HG03095 (cell line): ENCODE measurements around the gene SAMHD1.
"Not testable (repeated sequence)": the region's sequence is repeated elsewhere in the genome, so short reads cannot be mapped to it uniquely, and the experiment has no call there.

Experiments used
- ATAC-seq: cut with Tn5 transposase; IDR thresholded peaks from one replicate; pipeline ENCODE4 v1.9.1; 2021; ENCODE audit warnings: moderate library complexity; ENCODE audit not compliant: unreplicated experiment

SAMHD1 gene

GRCh38 chr20:36875702-36876472 lies 75.6 kb downstream of the SAMHD1 start, which contains the start of gene TLDC2:
TLDC2 (plus strand) TSS chr20:36876138; CDS start chr20:36876175, 37 bp downstream.
- no peak for ATAC-seq

DNA sequence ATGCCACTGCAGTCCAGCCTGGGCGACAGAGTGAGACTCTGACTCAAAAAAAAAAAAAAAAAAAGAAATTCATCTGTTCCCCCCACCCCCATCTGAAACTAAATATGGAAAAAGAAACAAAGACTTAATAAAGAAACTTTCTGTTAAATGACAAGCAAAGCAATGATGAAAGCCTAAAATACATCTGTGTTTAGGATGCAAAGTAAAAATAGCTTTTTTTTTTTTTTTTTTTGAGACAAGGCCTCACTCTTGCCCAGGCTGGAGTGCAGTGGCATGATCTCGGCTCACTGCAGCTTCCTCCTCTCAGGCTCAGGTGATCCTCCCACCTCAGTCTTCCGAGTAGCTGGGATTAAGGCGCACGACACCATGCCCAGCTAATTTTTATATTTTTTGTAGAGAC lies 76.4 kb downstream of the SAMHD1 start:
- ATAC-seq, result not testable (repeated sequence)

DNA sequence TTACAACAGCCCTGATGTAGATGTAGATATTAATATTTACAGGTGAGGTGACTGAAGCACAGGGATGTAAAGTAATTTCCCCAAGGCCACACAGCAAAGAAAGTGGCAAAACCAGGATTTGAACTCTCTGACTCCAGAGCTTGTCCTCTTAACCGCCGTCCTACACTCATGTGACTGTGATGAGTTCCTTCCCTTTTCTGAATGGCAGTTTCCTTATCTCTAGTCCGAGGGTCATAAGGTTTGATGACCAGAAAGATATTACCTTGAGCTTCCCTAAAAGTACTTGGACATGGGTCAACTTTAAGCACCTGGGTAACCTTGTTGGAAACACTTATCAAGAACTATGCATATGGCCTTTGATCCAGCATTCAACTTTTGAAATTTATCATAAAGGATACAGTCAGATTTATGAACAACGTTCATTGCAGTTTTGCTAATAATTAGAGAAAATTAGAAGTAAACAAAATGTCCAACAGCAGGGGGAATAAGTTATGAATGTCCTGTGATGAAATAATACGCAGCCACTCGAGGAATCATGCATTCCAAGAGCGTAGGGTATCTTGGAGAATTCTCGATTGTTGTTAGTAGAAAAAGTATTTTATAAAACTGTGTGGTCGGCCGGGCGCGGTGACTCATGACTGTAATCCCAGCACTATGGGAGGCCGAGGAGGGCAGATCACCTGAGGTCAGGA lies 77.9 kb downstream of the SAMHD1 start:
- ATAC-seq, result no peak

DNA sequence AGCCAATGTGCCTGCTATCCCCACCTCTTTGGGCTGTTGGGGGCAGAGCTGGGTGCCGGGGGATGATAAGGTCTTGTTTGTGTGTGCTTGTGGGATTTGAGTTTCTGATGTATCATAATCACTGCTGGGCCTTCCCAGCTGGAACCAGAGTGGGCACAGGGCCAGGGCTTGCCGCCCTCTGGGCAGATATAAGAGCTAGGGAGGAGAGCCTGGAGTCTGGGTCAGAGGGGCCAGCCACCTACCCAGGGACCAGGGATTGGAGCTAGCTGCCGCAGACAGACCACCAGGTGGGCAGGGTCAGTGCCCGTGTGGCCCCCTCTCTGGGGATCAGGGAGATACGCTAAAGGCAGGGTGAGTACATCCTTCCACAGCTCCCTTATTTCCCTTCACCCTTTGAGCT lies 78.7 kb downstream of the SAMHD1 start:
- no peak for ATAC-seq

DNA sequence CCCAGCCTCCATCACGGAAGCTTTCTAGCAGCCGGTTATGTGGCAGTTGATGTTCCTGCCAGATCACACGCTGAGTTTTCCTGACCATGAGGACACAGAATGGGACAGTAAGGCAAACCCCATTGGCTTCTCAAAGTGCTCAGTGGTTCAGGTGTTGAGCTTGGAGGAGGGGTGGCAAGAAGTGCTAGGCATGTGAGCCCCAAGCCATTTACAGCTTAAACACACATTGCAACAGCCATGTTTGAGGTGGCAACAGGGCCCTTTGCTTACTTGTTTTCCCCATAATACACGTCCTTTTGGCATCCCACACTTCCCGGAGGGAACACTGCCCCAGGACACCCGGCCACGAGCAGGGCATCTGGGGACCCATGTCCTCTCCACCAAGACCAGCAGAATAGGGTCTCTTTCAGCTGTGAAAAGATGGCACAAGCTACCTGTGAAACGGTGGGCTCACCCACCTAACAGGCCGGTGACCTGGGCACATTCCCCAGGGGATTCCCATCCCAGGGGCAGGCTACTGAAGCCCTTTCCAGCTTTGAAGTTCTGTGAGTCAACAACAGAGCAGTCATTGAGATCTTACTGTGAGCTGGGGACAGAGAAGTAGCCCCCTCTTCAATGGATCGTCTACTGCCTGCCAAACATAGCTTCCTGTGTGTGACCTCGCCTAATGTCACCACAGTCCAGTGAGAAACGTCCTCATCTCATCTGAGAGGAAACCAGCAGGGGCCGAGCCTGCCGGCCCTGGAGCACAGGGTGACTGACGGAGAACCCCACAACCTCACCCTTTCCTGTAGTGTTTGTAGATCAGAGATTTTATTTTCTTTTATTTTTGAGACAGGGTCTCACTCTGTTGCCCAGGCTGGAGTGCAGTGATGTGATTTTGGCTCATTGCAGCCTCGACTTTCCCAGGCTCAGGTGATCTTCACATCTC lies 79.6 kb downstream of the SAMHD1 start:
- ATAC-seq, result no peak

- no peak for ATAC-seq
Measured at GRCh38 chr20:36866681-36867495, 84.6 kb downstream of the SAMHD1 start.

DNA sequence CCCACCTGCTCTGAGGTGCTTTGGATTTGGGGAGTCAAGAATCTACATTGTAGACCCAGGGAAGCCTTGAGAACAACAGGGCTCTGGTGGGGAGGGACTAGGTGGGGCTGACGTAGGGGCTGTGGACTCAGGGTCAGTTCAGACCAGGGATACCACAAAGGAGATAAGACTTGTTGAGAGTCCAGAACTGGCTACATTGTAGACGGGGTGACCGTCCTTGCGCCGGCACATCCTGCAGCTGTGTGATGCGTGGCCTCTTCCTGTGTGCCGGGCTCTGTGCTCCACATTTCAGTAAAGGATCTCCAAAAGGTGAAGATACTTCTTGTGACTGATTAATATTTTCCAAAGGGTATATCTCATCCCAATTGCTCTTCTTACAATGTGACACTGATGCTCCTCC lies 85.3 kb downstream of the SAMHD1 start:
- ATAC-seq, result no peak

GRCh38 chr20:36865861-36866149 lies 85.7 kb downstream of the SAMHD1 start:
- ATAC-seq, result no peak

DNA sequence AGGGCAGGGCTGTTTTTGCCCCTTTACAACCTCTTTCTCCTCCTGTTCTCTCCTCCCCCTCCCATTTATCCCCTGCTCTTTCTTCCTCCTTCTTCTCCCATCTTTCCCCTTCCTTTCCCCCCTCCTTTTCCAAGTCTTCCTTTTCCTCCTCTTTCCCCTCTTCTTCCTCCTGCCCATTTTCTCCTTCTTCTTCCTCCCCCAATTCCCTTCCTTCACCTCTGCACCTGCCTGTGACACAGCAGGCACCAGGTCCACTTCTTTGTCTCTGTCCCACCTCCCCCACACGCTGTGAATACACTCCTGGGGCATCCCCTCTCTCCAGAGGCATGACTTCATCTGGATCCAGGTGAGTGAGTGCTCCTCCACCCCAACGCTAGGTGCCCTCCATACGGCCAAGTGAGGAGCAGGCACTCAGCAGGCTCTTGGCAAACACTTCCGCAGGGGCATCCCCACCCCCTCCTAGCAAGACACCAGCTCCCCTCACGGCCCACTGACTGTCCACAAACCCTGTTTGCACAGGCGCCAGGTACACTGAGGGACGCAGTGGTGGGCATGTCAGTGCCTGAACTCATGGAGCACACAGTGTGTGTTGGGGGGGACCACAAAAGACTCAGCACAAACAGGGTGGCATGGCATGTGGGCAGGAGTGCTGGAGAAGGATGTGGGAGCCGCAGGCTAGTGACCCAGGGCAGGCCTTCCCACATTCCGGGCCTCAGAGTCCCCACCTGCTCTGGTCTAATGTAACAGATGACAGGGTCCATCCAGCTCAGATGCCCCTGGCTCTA lies 86.2 kb downstream of the SAMHD1 start:
- ATAC-seq, result no peak

- ATAC-seq, result peak; percentile 35
Measured at GRCh38 chr20:36862857-36863668, 88.4 kb downstream of the SAMHD1 start.

- ATAC-seq, result no peak
Measured at GRCh38 chr20:36861875-36862801, 89.4 kb downstream of the SAMHD1 start.

DNA sequence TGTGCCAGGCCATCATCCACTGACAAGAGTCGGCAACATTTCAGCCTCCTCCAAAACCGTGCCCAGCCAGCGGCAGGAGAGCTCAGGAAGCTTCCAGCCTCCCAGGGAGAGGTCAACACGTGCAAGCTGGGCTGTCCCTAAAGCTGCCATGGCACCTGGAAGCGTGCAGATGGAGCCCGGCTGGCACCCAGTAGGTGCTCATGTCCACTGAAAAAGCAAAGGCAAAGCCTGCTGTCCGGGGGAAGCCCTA lies 90.0 kb downstream of the SAMHD1 start:
- no peak for ATAC-seq

DNA sequence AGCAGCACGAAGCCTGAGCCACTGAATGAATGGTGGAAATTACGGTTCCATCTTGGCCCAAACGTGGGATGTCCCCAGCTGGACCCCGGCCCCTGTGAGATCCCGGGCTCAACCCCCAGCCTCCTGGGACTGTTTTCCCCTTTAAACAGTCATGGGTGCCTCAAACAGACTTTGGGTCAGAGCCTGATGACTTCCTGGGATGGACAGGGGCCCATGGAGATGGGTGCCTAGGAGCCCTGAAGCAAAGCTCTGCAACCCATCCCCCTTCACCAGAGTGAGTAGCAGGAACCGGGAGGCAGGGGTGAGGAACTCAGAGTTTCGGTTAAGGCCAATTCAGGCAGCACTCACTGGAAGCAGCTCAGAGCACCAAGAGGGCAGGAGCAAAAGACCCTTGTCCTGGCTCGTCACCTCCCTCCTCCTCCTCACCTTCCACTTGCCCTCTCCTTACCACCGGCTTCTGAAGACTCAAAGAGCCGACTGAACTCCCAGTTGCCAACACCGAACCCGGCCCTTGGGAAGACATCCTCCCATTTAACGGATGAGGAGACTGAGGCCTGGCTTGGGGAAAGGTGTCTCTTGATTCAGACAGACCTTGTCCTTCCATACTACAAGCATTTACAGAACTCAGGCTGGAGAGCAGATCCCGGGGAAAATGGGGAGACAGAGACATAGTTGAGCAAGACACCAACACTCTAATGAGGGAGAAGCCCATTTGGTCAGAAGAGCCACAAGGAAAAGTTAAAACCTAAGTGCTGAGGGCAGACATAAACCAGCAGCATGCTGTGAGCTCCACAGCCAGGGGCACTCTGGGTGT lies 90.5 kb downstream of the SAMHD1 start:
- ATAC-seq, result no peak

DNA sequence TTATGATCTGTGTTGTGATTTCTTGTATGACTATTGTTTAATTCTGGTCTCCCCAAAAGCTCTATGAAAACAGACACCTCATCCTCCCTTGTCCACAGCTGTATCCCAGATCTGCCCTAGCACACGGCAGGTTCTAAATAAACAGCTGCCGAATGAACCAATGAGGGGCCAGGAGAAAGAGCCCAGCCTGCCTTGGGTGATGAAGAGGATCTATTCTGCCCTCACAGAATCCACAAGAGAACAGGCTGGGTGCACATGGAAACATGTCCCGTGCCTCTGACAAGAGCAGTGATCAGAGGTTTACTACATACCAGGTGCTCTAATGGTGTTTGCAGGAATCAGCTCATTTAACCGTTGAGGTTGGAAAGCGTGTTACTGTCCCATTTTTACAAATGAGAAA lies 91.2 kb downstream of the SAMHD1 start:
- ATAC-seq, result no peak

DNA sequence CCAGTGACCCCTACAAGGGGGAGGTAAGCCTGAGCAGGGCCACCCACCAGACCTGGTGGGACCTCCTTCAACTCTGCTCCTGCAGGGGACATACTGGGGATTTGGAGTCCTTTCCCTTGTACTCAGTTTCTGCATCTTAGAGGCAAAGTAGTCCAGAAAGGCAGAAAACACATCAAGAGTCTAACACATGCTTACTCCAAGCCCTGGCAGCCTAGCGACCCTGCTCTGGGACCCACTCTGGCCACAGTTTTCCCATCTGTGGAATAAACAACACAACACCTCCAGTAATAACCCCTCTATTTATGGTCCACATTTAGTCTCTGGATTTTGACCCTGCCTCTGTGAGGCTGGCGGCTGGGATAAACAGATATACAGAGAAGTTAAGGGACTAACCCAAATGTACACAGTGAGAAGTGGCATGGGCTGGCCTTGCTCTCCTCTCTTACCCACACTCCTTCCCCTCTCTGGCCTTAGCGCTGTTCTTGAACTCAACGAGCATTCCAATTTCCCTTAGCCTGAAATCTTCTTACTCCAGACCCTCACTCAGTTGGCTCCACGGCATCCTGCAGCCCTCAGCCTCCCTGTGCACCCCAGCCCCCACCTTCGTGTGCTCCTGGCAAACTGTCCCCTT lies 91.7 kb downstream of the SAMHD1 start:
- ATAC-seq, result no peak

- ATAC-seq, result no peak
Measured at GRCh38 chr20:36859282-36859555, 92.3 kb downstream of the SAMHD1 start.
